Glomerular visceral epithelial cell (primary cell): Measurements from ENCODE around the gene IFITM1.
"Not testable (repeated sequence)": the region's sequence is repeated elsewhere in the genome, so short reads cannot be mapped to it uniquely, and the experiment has no call there.

Experiments
- DNase-seq: peaks from one replicate; pipeline ENCODE4 v3.0.0-alpha.2; 2016; ENCODE audit errors: extremely low spot score

Gene IFITM1

GRCh38 chr11:326592-326841 is 12.7 kb downstream of the IFITM1 start:
- no peak for DNase-seq

GRCh38 chr11:326842-327580 is 13.2 kb downstream of the IFITM1 start:
- DNase-seq = peak; percentile 44

- DNase-seq = no peak
These were observed 13.7 kb downstream of the IFITM1 start for GRCh38 chr11:327581-327923.

GRCh38 chr11:328012-328411 is 14.2 kb downstream of the IFITM1 start:
- DNase-seq = no peak

GRCh38 chr11:328516-329100 is 14.8 kb downstream of the IFITM1 start:
- not testable (repeated sequence) for DNase-seq

- no peak for DNase-seq
These were observed 16.0 kb downstream of the IFITM1 start for GRCh38 chr11:329886-330253.

GRCh38 chr11:330307-330693 is 16.5 kb downstream of the IFITM1 start:
- no peak for DNase-seq

- no peak for DNase-seq
These were observed 17.0 kb downstream of the IFITM1 start for GRCh38 chr11:330694-331357.

GRCh38 chr11:331358-332060 is 17.7 kb downstream of the IFITM1 start:
- no peak for DNase-seq

- no peak for DNase-seq
These were observed 19.0 kb downstream of the IFITM1 start for GRCh38 chr11:332651-333480.

- not testable (repeated sequence) for DNase-seq
These were observed 19.9 kb downstream of the IFITM1 start for GRCh38 chr11:333616-334263.

GRCh38 chr11:334264-334994 is 20.6 kb downstream of the IFITM1 start:
- no peak for DNase-seq

GRCh38 chr11:335779-336658 is 22.2 kb downstream of the IFITM1 start:
- DNase-seq = no peak

- DNase-seq = no peak
These were observed 22.9 kb downstream of the IFITM1 start for GRCh38 chr11:336659-337198.

- no peak for DNase-seq
These were observed 23.9 kb downstream of the IFITM1 start for GRCh38 chr11:337711-338110.

- DNase-seq = no peak
These were observed 26.1 kb downstream of the IFITM1 start for GRCh38 chr11:339963-340362.

- no peak for DNase-seq
These were observed 27.0 kb downstream of the IFITM1 start for GRCh38 chr11:340539-341512.

GRCh38 chr11:342328-342727 is 28.5 kb downstream of the IFITM1 start:
- no peak for DNase-seq
